NCI-H345 (cell line): Measurements from ENCODE around the gene CYS1.
"Not testable (repeated sequence)": the region's sequence is repeated elsewhere in the genome, so short reads cannot be mapped to it uniquely, and the experiment has no call there.

ENCODE experiments used
- DNase-seq: peaks from one replicate; lab custom pipeline; 2025; lab: John Stamatoyannopoulos, UW

Gene CYS1

GRCh38 chr2:10079870-10080535 is at the start of gene CYS1:
Gene CYS1 (minus strand): TSS chr2:10080411. CDS start chr2:10080223, 188 bp downstream.
- DNase-seq: peak; percentile 41

GRCh38 chr2:10129490-10129889 is 49.3 kb upstream of the CYS1 start:
- no peak for DNase-seq

- DNase-seq: no peak
Observed at GRCh38 chr2:10128420-10128819, 48.2 kb upstream of the CYS1 start.

- DNase-seq: no peak
Observed at GRCh38 chr2:10126632-10127026, 46.4 kb upstream of the CYS1 start.

GRCh38 chr2:10125842-10126631 is 45.8 kb upstream of the CYS1 start:
- no peak for DNase-seq

GRCh38 chr2:10124538-10125045 is 44.4 kb upstream of the CYS1 start:
- DNase-seq: peak; percentile 81

GRCh38 chr2:10123281-10123680 is 43.1 kb upstream of the CYS1 start:
- no peak for DNase-seq

- peak; percentile 98 for DNase-seq
Observed at GRCh38 chr2:10122500-10123280, 42.5 kb upstream of the CYS1 start, which contains the start of gene RRM2. Gene RRM2 (plus strand): TSS chr2:10122739. CDS start chr2:10122799, 60 bp downstream.

GRCh38 chr2:10120877-10121574 is 40.8 kb upstream of the CYS1 start:
- DNase-seq: peak; percentile 58

- peak; percentile 99 for DNase-seq
Observed at GRCh38 chr2:10120158-10120876, 40.1 kb upstream of the CYS1 start.

GRCh38 chr2:10119601-10120157 is 39.5 kb upstream of the CYS1 start:
- DNase-seq: no peak

GRCh38 chr2:10119027-10119325 is 38.8 kb upstream of the CYS1 start:
- DNase-seq: no peak

GRCh38 chr2:10109311-10109710 is 29.1 kb upstream of the CYS1 start:
- no peak for DNase-seq

GRCh38 chr2:10104906-10105305 is 24.7 kb upstream of the CYS1 start:
- not testable (repeated sequence) for DNase-seq

GRCh38 chr2:10103179-10103578 is 23.0 kb upstream of the CYS1 start:
- DNase-seq: peak; percentile 87

- no peak for DNase-seq
Observed at GRCh38 chr2:10101491-10101890, 21.3 kb upstream of the CYS1 start.

GRCh38 chr2:10097352-10098148 is 17.3 kb upstream of the CYS1 start:
- DNase-seq: peak; percentile 89

- DNase-seq: no peak
Observed at GRCh38 chr2:10096641-10097040, 16.4 kb upstream of the CYS1 start.

- DNase-seq: no peak
Observed at GRCh38 chr2:10095175-10095574, 15.0 kb upstream of the CYS1 start.

GRCh38 chr2:10094271-10094814 is 14.1 kb upstream of the CYS1 start:
- DNase-seq: no peak
